ENCODE results near the gene SRGN. TPM values are rescaled to one million over a fixed set of nuclear protein-coding genes. Genes with fewer than 3 reads are reported as not detected.
A peak's percentile ranks its signal among the peaks of the same experiment; 100 is the strongest.

Gene SRGN
- total RNA-seq, 4 donors from 2014 or later: 30.7 to 140 (median 40.3) TPM

- Histone ChIP-seq H3K4me3 (replicated peaks in 1 of 3) (no peak overlapping the region), H3K9me3 (no peaks in the 10 kb centered on the region), H3K4me1 (no peaks in the 10 kb centered on the region), H3K27me3 (no peaks in the 10 kb centered on the region), H3K36me3 (no peaks in the 10 kb centered on the region), H3K27ac (no peak overlapping the region)
- no peak for DNase-seq
- TF ChIP-seq, protein P1, sequence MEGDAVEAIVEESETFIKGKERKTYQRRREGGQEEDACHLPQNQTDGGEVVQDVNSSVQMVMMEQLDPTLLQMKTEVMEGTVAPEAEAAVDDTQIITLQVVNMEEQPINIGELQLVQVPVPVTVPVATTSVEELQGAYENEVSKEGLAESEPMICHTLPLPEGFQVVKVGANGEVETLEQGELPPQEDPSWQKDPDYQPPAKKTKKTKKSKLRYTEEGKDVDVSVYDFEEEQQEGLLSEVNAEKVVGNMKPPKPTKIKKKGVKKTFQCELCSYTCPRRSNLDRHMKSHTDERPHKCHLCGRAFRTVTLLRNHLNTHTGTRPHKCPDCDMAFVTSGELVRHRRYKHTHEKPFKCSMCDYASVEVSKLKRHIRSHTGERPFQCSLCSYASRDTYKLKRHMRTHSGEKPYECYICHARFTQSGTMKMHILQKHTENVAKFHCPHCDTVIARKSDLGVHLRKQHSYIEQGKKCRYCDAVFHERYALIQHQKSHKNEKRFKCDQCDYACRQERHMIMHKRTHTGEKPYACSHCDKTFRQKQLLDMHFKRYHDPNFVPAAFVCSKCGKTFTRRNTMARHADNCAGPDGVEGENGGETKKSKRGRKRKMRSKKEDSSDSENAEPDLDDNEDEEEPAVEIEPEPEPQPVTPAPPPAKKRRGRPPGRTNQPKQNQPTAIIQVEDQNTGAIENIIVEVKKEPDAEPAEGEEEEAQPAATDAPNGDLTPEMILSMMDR (IDR thresholded peaks at IDR 0.05): no peak
- no peak for TF ChIP-seq POLR2A (IDR thresholded peaks at IDR 0.05)
- WGBS, 2 donors: 67 to 71% methylated on average over 4 of the region's 4 CpGs
- intact Hi-C loops (cut with DNase I): no loop called here
Observed at GRCh38 chr10:69080226-69080625, 7.7 kb upstream of the SRGN start.

DNA sequence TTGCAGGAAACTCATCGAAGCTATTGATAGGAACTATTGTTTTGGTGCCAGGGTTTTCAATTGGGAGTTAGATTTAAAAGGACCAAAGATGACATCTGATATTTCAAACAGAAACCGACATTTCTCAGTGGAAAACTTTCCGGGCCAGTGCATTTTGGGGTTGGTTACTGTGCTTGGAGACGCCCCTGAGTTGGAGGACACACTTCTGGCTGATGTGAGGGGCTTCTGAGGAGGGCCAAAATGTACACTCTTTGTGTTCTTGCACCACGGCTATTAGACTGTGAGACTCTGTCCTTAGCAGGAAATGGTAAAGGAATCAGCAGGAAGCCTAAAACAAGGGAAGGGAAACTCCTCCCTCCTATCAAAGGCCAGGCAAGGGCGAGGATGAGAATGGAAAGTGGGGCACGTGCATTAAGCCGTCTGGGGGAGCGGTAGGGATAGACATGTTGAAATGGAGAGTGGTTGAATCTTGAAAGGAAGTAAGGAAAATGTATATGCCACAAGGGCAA is 1.8 kb upstream of the SRGN start:
- intact Hi-C loops (cut with DNase I): no loop called here
- no peaks in the 10 kb centered on the region for H3K27me3 ChIP-seq
- TF ChIP-seq POLR2A (IDR thresholded peaks at IDR 0.05): no peak
- TF ChIP-seq, protein P1 (IDR thresholded peaks at IDR 0.05): no peak
- H3K4me3 ChIP-seq (replicated peaks in 1 of 3): no peak overlapping the region
- WGBS, 2 donors: 33 to 40% methylated on average over 9 of the region's 9 CpGs
- no peak for DNase-seq
- no peaks in the 10 kb centered on the region for H3K9me3 ChIP-seq
- no peaks in the 10 kb centered on the region for H3K36me3 ChIP-seq
- H3K27ac ChIP-seq: peak overlapping the region in 2 of 3 donors; percentile 76 to 83
- no peaks in the 10 kb centered on the region for H3K4me1 ChIP-seq

DNA sequence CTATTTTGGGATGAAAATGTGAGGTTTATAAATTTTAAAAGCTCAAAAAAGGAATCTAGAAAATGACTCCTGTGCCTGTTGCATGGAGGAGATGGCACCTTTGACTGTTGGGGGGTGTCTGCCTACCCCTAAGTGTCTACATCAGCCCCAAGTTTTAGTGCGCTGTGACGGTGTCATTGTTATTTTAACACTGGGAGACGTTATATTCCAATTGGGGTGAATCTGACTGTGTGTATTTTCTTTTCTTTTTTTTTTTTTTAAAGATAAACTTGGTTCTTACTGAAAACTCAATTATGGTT is 517 bp downstream of the SRGN start:
- Histone ChIP-seq H3K4me1 (no peaks in the 10 kb centered on the region), H3K9me3 (no peaks in the 10 kb centered on the region), H3K36me3 (no peaks in the 10 kb centered on the region), H3K27me3 (no peaks in the 10 kb centered on the region), H3K4me3 (replicated peaks in 1 of 3) (peak overlapping the region in 2 of 3 donors; percentile 4 to 30), H3K27ac (peak overlapping the region; percentile 76 to 90 (median 83))
- intact Hi-C loops (cut with DNase I): no loop called here
- WGBS, 2 donors: 69 to 72% methylated on average over 3 of the region's 3 CpGs
- no peak for DNase-seq
- TF ChIP-seq, protein P1 (IDR thresholded peaks at IDR 0.05): no peak
- TF ChIP-seq POLR2A (IDR thresholded peaks at IDR 0.05): no peak

DNA sequence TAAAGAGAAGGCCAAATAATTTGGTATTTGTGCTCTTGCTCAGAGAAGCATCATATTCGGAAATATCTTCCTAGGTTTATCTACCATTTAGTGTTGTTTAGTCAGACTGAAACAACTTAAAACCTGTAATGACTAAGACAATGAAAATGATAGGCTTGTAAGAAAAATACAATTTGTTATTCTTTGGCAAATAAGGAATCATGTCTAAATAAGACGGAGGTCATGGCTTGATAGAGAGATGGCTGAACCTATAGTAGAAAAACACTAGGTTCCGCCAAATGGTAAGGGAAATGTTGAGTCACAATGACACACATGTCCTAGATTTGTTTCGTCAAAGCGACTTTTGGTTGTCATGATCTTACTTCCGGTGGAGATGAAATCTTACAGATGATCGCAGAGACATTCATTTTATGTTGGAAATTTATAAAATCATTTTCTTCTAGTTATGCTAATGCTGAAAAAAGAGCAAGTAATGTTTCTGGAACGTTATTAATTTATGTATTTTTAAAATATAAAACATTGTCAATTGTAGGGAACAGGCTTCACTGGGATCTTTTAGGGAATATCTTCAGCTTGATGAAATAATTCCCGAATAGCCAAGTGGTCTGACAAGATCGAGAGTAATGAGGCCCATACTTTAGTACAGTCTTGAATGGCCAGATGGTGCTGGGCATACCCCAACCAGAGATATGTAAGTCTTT is 1.0 kb downstream of the SRGN start:
- no peaks in the 10 kb centered on the region for H3K36me3 ChIP-seq
- 73 to 86% methylated on average over 10 of the region's 10 CpGs for WGBS, 2 donors
- no peaks in the 10 kb centered on the region for H3K27me3 ChIP-seq
- peak overlapping the region in 2 of 3 donors; percentile 4 to 10 for H3K4me3 ChIP-seq (replicated peaks in 1 of 3)
- DNase-seq: no peak
- intact Hi-C loops (cut with DNase I): no loop called here
- H3K9me3 ChIP-seq: no peaks in the 10 kb centered on the region
- peak overlapping the region; percentile 76 to 90 (median 83) for H3K27ac ChIP-seq
- H3K4me1 ChIP-seq: no peaks in the 10 kb centered on the region
- TF ChIP-seq POLR2A (IDR thresholded peaks at IDR 0.05): peak in 1 of 2 donors; percentile 17
- TF ChIP-seq, protein P1 (IDR thresholded peaks at IDR 0.05): no peak

Measured in thyroid gland (tissue), 4 donors.